ENCODE results near the gene ZAR1. TPM values are rescaled to one million over a fixed set of nuclear protein-coding genes. Genes with fewer than 3 reads are reported as not detected.

The ZAR1 gene
- polyA plus RNA-seq, 2 of the 4 experiments (the other 2 are of a cell fraction) = 0.05 TPM; not detected in 1

- Histone ChIP-seq H3K4me2 (no peak overlapping the region), H3K4me1 (no peaks in the 10 kb centered on the region), H3K27ac (no peak overlapping the region), H3K9me3 (no peaks in the 10 kb centered on the region), H3K4me3 (no peak overlapping the region)
- ChIA-PET POLR2A (no interaction called here), CTCF (interaction anchor here (1.1 kb wide), 1 partner anchor 432 kb away, joined by 3 read pairs; no protein-coding TSS in a partner anchor)
- ATAC-seq (no peak), DNase-seq (ENCODE audit: low read depth in 1 of 2, low spot score in 1 of 2) (no peak), FAIRE-seq (no peak)
- no peak for TF ChIP-seq MAFK (IDR thresholded peaks at IDR 0.05; ENCODE audit: partially characterized antibody)
- no peak for TF ChIP-seq EP300 (IDR thresholded peaks at IDR 0.05)
- TF ChIP-seq ESRRA (IDR thresholded peaks at IDR 0.05; ENCODE audit: borderline replicate concordance, low read length) = no peak
- no peak for TF ChIP-seq ELK1 (IDR thresholded peaks at IDR 0.05; ENCODE audit: low read depth, low read length)
- no peak for TF ChIP-seq HDAC2 (IDR thresholded peaks at IDR 0.05)
- TF ChIP-seq REST (IDR thresholded peaks at IDR 0.05) = no peak
These were observed 48.3 kb downstream of the ZAR1 start for GRCh38 chr4:48538358-48538757.

- H3K4me1 ChIP-seq = no peaks in the 10 kb centered on the region
- FAIRE-seq = no peak
- no peak overlapping the region for H3K4me3 ChIP-seq
- no peak for DNase-seq (ENCODE audit: low read depth in 1 of 2, low spot score in 1 of 2)
- no peak overlapping the region for H3K4me2 ChIP-seq
- H3K9me3 ChIP-seq = no peaks in the 10 kb centered on the region
- TF ChIP-seq KDM1A (IDR thresholded peaks at IDR 0.05; ENCODE audit: low read depth) (no peak), CHD2 (IDR thresholded peaks at IDR 0.05; ENCODE audit: low read length, partially characterized antibody) (no peak), CBX8 (IDR thresholded peaks at IDR 0.05) (no peak), ESRRA (IDR thresholded peaks at IDR 0.05; ENCODE audit: borderline replicate concordance, low read length) (no peak), RFX5 (IDR thresholded peaks at IDR 0.05) (no peak), PHF8 (IDR thresholded peaks at IDR 0.05; ENCODE audit: borderline replicate concordance, low read depth) (no peak), ATOH8 (CRISPR knock-in tag; IDR thresholded peaks at IDR 0.05; ENCODE audit: low read depth) (no peak), ZFP36 (IDR thresholded peaks at IDR 0.05; ENCODE audit: borderline replicate concordance, partially characterized antibody) (no peak), RARB (CRISPR knock-in tag; IDR thresholded peaks at IDR 0.05) (no peak), SMC3 (IDR thresholded peaks at IDR 0.05) (no peak), FOXS1 (CRISPR knock-in tag; IDR thresholded peaks at IDR 0.05) (no peak), HOXA7 (CRISPR knock-in tag; IDR thresholded peaks at IDR 0.05) (no peak), ZSCAN20 (CRISPR knock-in tag; IDR thresholded peaks at IDR 0.05) (no peak), RCOR1 (IDR thresholded peaks at IDR 0.05; ENCODE audit: low read depth, low read length) (no peak), USF2 (IDR thresholded peaks at IDR 0.05) (no peak), CTCF (IDR thresholded peaks at IDR 0.05) (no peak)
- H3K27ac ChIP-seq = no peak overlapping the region
- ChIA-PET POLR2A (no interaction called here), CTCF (interaction anchor here (0.6 kb wide), 1 partner anchor 400 kb away, joined by 3 read pairs; no protein-coding TSS in a partner anchor)
- ATAC-seq = no peak
- WGBS (ENCODE audit: missing lambda C conversion rate) = 88% methylated on average over 3 of the region's 3 CpGs
These were observed 49.5 kb downstream of the ZAR1 start for GRCh38 chr4:48539597-48539996.
